ENCODE measurements around the gene MYL2. TPM values are rescaled to one million over a fixed set of nuclear protein-coding genes. Genes with fewer than 3 reads are reported as not detected.

Gene MYL2
- not detected for total RNA-seq

GRCh38 chr12:110920324-110920910 is at the start of gene MYL2:
MYL2 (minus strand) TSS chr12:110920579; CDS start chr12:110920529, 50 bp downstream.

Other genes starting within 250 kb of the MYL2 start
- gene HVCN1, start 231.5 kb downstream of the MYL2 start, total RNA-seq: 6.9 TPM
- gene PPP1CC, start 177.7 kb downstream of the MYL2 start, total RNA-seq: 141 TPM
- gene CCDC63, start 73.6 kb downstream of the MYL2 start, total RNA-seq: not detected
- gene CUX2, start 113.6 kb upstream of the MYL2 start, total RNA-seq: 7.4 TPM

Measured in diencephalon (tissue), 1 donor.